Kidney capillary endothelial cell (primary cell): Measurements from ENCODE around the gene NDUFS4.
"Not testable (repeated sequence)": the region's sequence is repeated elsewhere in the genome, so short reads cannot be mapped to it uniquely, and the experiment has no call there.

Experiments
- DNase-seq: peaks from one replicate; pipeline ENCODE4 v3.0.0-alpha.2; 2018; ENCODE audit warnings: low spot score

Gene NDUFS4

DNA sequence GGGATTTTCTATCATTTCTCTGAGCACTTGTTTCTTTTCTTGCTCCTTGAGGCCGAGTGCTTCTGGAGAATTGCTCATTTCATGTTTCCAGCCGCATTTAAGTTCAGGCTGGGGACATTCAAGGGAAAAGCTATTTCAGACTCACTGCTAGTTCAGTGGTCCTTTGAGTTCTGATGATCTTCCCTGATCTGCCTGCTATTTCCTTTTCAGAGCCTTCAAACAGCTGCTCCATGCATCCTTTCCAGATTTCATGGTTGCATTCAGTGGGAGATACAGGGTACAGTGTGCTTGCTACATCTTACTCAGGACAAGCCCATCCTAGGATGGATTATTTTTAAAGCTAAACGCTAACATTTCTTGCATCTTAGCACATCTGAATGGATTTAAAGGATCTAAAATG lies 14.7 kb downstream of the NDUFS4 start:
- DNase-seq, result no peak

DNA sequence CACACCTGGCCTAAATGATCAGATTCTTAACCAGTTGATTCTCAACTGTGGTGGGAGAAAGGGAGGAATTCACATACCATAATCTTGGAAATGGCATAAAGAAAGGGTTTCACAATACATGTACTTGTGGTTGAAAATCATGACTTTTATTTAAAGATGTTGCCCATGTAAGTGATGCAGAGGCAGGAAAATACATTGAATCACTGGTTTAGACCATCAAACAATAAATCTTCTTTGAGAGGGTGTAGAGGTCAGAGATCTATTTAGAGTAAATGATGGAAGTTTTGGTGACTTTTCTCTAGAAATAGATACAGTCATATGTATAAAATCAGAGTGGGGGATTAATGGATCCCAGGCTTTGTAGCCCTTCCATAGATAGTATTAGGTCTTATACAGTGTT lies 15.4 kb downstream of the NDUFS4 start:
- DNase-seq, result no peak

DNA sequence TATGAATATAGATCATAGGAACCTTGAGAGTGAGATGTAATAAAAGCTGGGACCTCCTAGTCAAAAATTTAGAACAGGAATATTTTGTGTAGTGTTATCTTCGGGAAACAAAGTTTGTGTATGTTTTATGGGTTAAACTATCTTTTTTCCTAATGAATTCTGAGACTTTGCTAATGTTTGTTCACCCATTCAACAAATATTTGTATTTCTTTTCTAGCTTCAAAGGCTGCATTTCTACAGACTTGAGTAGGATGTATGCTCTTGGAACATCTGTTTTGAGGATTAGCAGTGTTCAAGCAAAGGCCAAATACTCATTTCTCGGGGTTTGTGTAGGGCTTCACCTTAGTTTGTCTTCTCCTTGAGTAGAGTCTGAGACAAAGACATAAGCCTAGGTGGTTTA lies 16.2 kb downstream of the NDUFS4 start:
- DNase-seq, result no peak

DNA sequence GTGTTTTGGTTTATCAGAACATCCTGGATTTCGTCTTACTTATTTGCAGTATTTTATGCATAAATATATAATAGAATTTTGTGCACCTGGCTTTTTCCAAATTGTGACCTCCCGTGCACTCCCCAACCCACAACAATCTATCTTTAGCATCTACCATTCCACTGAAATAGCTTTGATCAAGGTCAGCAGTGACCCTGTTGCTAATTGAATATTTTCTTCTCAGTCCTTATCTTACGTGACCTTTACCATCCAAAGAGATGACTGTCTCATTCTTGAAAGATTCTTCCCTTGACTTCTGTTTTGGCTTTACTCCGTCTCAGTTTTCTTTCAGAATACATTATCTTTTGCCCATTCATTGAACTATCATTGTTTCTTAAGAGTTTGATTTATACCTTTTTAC lies 18.4 kb downstream of the NDUFS4 start:
- DNase-seq, result no peak

DNA sequence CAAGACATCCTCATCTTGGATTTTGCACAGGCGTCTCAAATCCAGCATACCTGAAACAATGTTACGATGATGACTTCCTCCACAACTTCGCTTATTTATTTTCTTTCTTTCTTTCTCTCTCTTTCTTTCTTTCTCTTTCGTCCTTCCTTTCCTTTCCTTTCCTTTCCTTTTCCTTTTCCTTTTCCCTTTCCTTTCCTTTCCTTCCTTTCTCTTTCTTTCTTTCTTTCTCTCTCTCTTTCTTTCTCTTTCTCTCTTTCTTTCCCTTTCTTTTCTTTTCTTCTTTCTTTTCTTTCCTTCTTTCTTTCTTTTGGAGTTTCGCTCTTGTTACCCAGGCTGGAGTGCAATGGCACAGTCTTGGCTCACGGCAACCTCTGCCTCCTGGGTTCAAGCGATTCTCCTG lies 20.1 kb downstream of the NDUFS4 start:
- no peak for DNase-seq

DNA sequence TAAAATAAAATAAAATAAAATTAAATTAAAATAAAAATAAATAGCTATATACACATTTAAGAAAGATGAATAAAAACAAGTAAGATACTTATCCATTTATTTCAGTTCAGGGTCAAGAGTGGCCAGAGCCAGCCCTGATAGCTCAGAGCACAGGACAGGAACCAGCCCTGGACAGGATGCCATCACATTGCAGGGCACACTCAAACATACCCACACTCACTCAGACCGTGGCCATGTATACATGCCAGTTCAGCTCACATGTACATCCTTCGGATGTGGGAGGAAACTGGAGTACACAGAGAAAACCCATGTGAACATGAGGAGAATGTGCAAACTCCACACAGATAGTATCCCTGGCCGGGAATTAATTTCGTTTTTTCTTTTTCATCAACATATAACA lies 21.8 kb downstream of the NDUFS4 start:
- no peak for DNase-seq

DNA sequence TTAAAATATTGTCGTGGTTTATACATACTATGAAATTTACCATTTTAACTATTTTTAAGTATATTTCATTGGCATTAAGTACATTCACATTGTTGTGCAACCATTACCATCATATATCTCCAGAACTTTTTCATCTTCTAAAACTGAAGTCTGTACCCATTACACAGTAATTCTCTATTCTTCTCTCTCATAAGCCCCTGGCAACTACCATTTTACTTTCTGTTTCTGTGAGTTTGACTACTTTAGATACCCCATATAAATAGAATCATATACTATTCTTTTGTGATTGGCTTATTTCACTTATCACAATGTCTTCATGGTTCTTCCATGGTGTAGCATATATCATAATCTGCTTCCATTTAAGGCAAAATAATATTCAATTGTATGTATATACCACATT lies 30.3 kb downstream of the NDUFS4 start:
- no peak for DNase-seq

DNA sequence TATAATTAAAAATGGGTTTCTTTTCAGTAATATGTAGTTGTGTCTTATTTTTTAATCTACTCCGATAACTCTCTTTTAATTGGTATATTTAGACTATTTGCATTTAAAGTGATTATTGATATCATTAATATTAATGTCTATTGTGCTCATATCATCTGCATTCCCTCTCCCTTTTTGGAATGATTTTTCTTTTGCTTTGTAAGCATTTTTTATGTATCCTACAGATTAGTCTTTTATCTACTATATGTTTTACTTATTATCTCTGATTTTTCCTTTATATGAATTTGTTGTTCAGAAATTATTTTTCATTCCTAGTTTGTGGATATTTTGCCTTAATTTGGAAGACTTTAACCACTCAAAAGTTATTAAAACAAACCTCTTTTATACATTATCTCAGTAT lies 34.0 kb downstream of the NDUFS4 start:
- DNase-seq, result no peak

DNA sequence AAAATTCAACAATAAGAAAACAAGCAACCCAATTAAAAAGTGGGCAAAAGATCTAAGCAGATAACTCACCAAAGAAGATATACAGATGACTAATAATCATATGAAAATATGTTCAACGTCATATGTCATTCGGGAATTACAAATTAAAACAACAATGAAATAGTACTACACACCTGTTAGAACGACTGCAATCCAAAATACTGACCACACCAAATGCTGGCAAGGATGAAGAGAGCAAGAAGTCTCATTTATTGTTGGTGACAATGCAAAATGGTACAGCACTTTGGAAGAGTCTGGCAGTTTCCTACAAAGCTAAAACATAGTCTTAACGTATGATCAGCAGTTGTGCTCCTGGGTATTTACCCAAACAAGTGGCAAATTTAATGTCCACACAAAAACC lies 37.5 kb downstream of the NDUFS4 start:
- DNase-seq, result no peak

DNA sequence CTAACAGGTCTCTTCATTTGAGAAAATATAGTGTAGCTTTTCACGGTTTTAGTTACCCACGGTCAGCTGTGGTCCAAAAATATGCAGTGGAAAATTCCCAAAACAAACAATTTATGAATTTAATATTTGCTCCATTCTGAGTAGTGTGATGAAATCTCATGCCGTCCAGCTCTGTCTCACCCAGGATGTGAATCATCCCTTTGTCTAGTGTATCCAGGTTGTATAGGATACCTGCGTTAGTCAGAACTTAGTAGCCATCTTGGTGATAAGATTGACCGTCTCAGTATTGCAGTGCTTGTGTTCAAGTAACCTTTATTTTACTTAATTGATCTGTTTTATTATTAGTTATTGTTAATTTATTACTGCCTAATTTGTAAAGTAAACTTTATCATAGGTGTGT lies 41.1 kb downstream of the NDUFS4 start:
- no peak for DNase-seq

DNA sequence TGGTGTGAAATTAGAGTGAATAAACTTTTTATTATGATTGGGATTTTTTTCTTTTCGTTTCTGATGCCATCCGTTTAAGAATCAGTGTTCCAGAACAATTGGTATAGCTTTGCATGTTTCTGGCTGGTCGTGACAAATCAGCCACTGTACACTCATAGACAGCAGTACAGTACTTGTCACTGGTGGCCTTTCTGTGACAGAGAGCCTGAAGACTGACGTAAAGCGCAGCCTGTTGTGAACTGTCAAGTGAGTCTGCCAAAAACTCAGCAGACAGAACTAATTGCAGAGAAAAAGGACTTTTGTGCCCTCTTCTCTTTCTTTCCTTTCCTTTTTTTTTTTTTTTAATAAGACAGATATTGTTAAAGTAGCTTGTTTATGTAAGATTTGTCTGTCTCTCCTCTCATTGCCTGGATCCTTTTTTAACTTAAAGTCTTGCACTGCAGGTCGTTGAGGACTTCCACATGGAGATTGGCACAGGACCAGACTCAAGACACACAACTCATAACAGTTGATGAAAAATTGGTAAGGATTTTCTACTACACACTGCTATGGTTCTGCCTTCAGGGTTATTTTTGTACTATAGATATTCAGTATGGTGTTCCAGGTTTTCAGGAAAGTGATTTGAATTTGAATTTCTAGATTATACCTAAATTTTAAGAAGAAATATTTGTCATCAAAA lies 42.7 kb downstream of the NDUFS4 start:
- DNase-seq, result no peak

DNA sequence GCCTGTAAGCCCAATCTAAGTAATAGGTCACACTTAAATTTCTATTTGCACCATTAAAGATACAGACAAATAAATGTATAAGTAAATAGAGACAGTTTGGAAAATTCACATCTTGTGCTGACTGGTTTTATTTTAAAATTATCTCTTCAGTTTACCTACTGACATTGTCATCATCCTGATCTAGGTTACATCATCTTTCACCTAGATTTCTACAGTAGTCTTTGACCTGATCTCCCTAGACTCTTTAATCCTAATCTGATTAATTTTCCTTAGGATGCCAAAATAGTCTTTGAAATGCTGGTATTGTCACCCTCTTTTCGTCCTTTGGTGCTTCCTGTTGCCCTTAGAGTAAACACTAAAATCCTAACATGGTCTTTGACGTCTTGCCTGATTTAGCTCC lies 43.9 kb downstream of the NDUFS4 start:
- no peak for DNase-seq

DNA sequence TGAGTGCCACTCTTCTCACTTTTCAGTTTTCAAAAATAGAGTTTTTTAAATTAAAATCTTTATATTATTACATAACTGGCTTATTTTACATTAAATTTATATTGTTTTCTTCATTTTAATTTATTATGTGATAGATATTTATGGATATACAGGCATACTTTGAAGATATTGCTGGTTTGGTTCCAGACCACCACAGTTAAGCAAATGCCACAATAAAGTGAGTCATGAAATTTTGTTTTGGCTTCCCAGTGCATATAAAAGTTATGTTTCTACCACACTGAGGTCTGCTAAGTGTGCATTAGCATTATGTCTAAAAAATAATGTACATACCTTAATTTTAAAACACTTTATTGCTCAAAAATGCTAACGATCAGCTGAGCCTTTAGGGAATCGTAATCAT lies 47.4 kb downstream of the NDUFS4 start:
- DNase-seq, result no peak

DNA sequence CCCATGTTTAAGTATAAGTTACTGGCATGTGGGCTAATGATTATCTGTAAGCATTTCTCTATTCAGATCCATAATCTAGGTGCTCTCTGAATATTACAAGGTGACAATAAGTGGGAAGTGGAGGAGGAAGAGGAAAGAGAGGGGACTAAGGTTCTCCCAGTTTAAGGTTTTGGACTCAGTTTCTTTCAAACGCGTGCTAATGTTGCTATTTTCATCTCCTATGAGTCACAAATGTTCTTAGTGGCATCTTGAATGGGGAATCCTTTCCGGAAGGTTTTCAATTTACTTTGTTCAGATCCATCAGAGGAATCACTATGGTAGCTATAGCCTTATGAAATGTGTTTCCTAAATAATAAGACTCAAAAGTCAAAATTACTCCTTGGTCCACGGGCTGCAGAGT lies 48.5 kb downstream of the NDUFS4 start:
- DNase-seq, result not testable (repeated sequence)

DNA sequence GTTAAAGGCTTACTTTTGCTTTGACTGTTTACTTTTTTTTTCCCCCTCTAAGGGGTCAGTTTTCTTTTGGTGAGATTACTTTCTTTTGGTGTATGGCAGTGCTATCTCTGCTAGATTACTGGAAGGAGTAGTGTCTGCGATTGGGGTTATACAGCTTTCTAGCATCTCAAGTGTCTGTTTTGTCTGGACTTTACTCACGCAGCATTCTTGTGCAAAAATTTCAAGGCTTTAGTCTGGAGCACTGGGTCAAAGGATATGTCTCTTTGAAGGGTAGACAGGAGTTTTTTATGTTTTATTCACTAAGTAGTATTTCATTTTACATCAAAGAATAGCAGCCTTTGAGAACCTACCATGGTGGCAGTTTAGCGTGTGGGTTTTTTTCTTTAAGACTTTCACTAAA lies 52.6 kb downstream of the NDUFS4 start:
- no peak for DNase-seq

DNA sequence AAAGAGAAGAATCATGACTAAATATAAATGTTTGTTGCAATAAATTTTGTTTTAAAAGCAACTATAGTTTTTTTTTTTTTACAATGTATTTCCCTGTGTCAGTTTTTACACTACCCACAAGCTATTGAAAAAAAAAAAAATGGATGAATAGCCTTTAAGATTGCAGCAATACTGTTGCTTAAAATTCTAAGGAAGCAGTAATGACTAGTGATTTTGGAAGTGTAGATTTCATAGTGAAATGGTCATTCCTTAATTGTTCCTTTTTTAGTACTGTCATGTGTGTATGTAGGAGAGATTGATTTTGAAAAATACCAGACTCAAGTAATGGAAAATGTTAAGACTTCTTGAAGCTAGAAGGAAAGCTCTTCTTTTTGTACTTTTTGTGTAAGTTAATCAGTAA lies 53.1 kb downstream of the NDUFS4 start:
- DNase-seq, result no peak

DNA sequence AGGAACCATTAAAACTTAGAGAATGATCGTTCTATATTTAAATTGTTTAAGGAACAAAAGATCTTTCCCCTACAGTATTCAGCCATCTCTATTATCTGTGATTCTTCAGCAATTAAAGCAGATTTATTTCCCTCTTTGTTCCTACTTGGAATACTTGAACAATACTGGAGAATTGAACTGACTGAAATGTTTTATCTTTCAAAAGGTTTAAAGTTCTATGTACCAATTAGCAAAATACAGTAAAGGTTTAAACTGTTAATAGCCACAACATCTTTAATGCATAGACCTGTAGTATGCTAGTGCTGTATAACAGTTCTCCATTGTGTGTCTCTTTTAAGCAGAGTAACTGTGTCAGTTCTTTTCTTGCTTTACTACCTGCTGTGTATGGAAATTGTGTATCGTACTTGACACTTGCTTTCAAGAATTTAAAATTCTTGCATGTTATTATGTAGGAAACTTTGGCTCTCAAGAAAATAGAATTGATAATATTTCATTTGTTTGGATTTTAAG lies 54.0 kb downstream of the NDUFS4 start:
- DNase-seq, result no peak

DNA sequence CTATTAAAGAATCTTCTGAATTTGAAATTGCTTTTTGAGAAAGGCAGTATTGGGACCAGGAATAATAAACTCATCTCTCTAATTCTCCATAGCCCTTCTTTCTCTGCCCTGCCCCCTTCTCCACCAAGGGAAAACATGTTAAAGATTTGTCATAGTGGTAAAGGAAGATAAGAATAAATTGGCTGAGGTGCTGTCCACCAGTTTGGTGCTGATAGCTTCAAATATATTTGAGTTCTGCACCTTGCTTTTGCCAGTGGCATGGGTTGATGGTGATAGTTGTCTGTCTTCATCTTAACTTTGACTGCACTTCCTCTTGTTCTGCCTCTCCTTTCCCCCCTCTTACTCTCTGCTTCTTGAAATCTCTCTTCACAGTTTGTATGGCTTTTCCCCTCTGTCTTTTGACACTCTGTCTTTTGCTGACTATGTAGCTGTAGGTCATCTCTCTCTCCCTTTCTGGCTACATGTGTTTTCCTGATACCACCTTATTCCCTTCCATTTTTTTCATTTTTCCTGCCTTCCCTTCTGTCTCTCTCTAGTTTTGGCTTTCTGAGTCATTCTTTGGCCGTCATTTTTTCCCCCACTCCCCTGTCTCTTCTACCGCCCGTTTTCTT lies 56.6 kb downstream of the NDUFS4 start:
- DNase-seq, result no peak

DNA sequence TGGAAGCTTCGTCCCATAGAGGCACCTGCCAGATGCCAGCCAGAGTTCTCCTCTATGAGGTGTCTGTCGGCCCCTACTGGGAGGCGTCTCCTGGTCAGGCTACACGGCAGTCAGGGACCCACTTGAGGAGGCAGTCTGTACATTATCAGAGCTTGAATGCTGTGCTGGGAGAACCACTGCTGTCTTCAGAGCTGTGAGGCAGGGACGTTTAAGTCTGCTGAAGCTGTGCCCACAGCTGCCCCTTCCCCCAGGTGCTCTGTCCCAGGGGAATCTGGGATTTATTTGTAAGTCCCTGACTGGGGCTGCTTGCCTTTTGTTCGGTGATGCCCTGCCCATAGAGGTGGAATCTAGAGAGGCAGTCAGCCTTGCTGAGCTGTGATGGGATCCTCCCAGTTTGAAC lies 70.8 kb downstream of the NDUFS4 start:
- DNase-seq, result no peak

DNA sequence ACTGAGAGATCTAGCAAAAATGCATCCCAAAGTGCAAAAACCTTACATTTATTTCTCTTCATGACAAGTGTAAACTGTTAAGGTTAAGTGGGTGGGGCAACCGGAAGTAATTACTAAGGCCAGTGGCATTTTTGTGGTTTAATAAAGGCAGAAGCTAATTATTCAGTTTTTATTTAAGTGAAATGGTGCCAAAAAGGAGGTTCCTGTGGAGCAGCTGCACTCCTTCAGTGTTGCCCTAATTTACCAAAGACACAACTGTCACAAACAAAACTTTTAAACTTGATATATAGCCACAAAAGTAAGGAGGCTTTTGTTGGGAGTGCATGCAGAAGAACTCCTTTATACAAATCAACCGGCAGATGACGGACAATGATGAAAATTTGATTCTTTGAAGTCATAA lies 81.6 kb downstream of the NDUFS4 start:
- DNase-seq, result peak; percentile 26

DNA sequence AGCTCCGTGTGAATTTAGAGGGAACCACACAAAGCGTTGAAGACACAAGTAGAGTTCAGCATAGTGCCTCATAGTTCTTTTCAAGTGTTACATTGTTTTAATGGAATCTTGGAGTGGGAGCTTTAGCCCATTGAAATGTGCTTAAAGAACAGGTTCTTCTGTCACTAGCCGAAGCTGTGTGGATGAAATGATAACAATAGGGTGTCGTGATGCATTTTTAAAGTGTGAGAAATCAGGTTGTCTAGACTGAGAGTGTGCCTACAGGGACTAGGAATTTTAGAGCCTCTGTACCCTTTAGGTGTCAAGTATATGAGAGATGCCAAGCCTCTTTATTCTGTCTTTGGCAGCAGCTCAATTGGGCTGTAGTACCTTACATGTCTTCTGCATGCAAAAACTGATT lies 83.0 kb downstream of the NDUFS4 start:
- DNase-seq, result no peak

DNA sequence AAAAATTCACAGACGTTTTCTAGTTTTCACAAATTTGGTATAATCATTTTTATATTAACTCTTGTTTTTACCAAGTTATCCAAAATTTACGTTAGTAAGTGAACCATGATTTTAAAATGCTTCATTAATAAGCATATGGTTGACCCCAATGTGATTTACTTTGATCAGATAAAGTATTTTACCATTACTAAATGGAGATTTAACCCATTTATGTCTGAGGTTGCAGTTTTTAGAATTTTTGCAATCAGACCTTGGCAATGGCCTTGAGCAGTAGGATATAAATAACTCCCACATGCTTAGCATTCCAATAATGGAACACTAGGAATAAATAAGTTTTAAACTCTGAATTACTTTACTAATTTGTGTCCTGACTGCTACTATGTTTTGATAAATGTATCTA lies 84.6 kb downstream of the NDUFS4 start:
- DNase-seq, result no peak

DNA sequence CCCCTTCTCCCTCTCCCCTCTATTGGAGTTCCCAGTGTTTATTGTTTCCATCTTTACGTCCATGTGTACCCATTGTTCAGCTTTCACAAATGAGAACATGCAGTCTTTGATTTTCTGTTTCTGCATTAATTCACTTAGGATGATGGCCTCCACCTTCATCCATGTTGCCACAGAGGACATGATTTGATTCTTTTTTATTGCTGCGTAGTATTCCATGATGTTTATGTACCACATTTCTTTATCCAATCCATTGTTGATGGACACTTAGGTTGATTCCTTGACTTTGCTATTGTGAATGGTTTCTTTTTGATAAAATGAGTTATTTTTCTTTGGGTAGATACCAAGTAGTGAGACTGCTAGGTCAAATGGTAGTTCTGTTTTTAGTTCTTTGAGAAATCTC lies 88.9 kb downstream of the NDUFS4 start:
- DNase-seq, result no peak

DNA sequence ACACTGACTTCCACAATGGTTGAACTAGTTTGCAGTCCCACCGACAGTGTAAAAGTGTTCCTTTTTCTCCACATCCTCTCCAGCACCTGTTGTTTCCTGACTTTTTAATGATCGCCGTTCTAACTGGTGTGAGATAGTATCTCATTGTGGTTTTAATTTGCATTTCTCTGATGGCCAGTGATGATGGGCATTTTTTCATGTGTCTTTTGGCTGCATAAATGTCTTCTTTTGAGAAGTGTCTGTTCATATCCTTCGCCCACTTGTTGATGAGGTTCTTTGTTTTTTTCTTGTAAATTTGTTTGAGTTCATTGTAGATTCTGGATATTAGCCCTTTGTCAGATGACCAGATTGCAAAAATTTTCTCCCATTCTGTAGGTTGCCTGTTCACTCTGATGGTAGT lies 100.1 kb downstream of the NDUFS4 start:
- DNase-seq, result not testable (repeated sequence)
